Uterus (tissue), 4 donors: ENCODE results near the gene DLG1. TPM values are rescaled to one million over a fixed set of nuclear protein-coding genes. Genes with fewer than 3 reads are reported as not detected.

ENCODE experiments used
- DNase-seq, 2 donors: peaks; one replicate each; pipeline ENCODE4 v3.0.0-alpha.2; 2019 to 2020
- H3K27ac ChIP-seq, 2 donors: fragments of 200-600 bp; sonication (generic); 1 replicate in 1 of 2; 2 replicates in 1 of 2; pipeline ENCODE4 v1.5.1; 2016 to 2018
- H3K27me3 ChIP-seq, 2 donors: fragments of 200-600 bp; sonication (generic); one replicate each; pipeline ENCODE4 v1.5.1; 2018 to 2019; ENCODE audit warnings: control low read depth in 1 of 2
- H3K36me3 ChIP-seq, 2 donors: fragments of 200-600 bp; sonication (generic); one replicate each; pipeline ENCODE4 v1.5.1; 2019; ENCODE audit warnings: control low read depth in 1 of 2
- H3K4me1 ChIP-seq, 2 donors: fragments of 200-600 bp; sonication (generic); one replicate each; pipeline ENCODE4 v1.5.1; 2018 to 2019; ENCODE audit warnings: control low read depth in 1 of 2
- H3K4me3 ChIP-seq, 2 donors: fragments of 200-600 bp; sonication (generic); 1 replicate in 1 of 2; 2 replicates in 1 of 2; pipeline ENCODE4 v1.5.1; 2018 to 2019; ENCODE audit warnings: mild to moderate bottlenecking in 1 of 2
- H3K9me3 ChIP-seq, 2 donors: fragments of 200-600 bp; sonication (generic); one replicate each; pipeline ENCODE4 v1.5.1; 2019; ENCODE audit warnings: control low read depth in 1 of 2
- POLR2A ChIP-seq, 2 donors: fragments of 450-650 bp; IDR thresholded peaks; one replicate each; pipeline ENCODE4 v1.6.1; 2016; ENCODE audit warnings: antibody characterized with exemption in 2 of 2, mild to moderate bottlenecking in 1 of 2, moderate library complexity in 1 of 2
- intact Hi-C: fragments of 100-400 bp; cut with DNase I; formaldehyde crosslinking; loops from one replicate; pipeline ENCODE4 v1.15.1; 2023; ENCODE audit warnings: low total_unique reads
- microRNA-seq: library from miRNA; unstranded; fragments of <30 nt; microRNA quantifications from one replicate; pipeline ENCODE4, GENCODE V29; 2016; ENCODE audit warnings: borderline microRNAs expressed, borderline replicate concordance
- small RNA-seq: library from RNA; depleted of rRNA; stranded (forward); fragments of <200 nt; gene quantifications from one replicate; pipeline ENCODE3, GENCODE V24; 2016
- total RNA-seq, 4 donors: library from RNA; depleted of rRNA in 3 of 4; stranded (reverse); fragments of >200 nt in 3 of 4; gene quantifications; one replicate each; pipeline versions ENCODE4 v1.1.0 to v1.2.4, GENCODE V29; 2014 to 2023
- TF ChIP-seq, protein P1 (sequence below), 4 experiments: fragments of 200-600 bp in 2 of 4; fragments of 450-650 bp in 2 of 4; sonication (generic) in 2 of 4; IDR thresholded peaks; one replicate each; pipeline ENCODE4 v1.5.1; 2016 to 2019; ENCODE audit warnings: antibody characterized with exemption in 4 of 4, mild to moderate bottlenecking in 2 of 4, moderate library complexity in 1 of 4
- donor health status: DM: yes; HTN: yes; CAD: no.

The DLG1 gene
- total RNA-seq, 4 donors from 2014 or later, result 24.1 to 139 (median 82.9) TPM

- no peak overlapping the region for H3K4me3 ChIP-seq
- H3K27me3 ChIP-seq, result no peaks in the 10 kb centered on the region
- no peaks in the 10 kb centered on the region for H3K9me3 ChIP-seq
- DNase-seq, result no peak
- no peak overlapping the region for H3K27ac ChIP-seq
- H3K36me3 ChIP-seq, result no peaks in the 10 kb centered on the region
- TF ChIP-seq, protein P1, sequence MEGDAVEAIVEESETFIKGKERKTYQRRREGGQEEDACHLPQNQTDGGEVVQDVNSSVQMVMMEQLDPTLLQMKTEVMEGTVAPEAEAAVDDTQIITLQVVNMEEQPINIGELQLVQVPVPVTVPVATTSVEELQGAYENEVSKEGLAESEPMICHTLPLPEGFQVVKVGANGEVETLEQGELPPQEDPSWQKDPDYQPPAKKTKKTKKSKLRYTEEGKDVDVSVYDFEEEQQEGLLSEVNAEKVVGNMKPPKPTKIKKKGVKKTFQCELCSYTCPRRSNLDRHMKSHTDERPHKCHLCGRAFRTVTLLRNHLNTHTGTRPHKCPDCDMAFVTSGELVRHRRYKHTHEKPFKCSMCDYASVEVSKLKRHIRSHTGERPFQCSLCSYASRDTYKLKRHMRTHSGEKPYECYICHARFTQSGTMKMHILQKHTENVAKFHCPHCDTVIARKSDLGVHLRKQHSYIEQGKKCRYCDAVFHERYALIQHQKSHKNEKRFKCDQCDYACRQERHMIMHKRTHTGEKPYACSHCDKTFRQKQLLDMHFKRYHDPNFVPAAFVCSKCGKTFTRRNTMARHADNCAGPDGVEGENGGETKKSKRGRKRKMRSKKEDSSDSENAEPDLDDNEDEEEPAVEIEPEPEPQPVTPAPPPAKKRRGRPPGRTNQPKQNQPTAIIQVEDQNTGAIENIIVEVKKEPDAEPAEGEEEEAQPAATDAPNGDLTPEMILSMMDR (IDR thresholded peaks at IDR 0.05), result no peak
- no peak for TF ChIP-seq POLR2A (IDR thresholded peaks at IDR 0.05)
- H3K4me1 ChIP-seq, result no peaks in the 10 kb centered on the region
- intact Hi-C loops, result no loop called here
These were observed 302.6 kb downstream of the DLG1 start for GRCh38 chr3:196995646-196996355.

GRCh38 chr3:196995027-196995426, 303.4 kb downstream of the DLG1 start:
- Histone ChIP-seq H3K4me1 (no peaks in the 10 kb centered on the region), H3K36me3 (no peaks in the 10 kb centered on the region), H3K4me3 (no peak overlapping the region), H3K27me3 (no peaks in the 10 kb centered on the region), H3K27ac (no peak overlapping the region), H3K9me3 (no peaks in the 10 kb centered on the region)
- TF ChIP-seq POLR2A (IDR thresholded peaks at IDR 0.05), result no peak
- TF ChIP-seq, protein P1 (IDR thresholded peaks at IDR 0.05), result no peak
- DNase-seq, result no peak
- intact Hi-C loops, result no loop called here

GRCh38 chr3:196994056-196994455, 304.4 kb downstream of the DLG1 start:
- H3K4me1 ChIP-seq, result no peaks in the 10 kb centered on the region
- no peaks in the 10 kb centered on the region for H3K9me3 ChIP-seq
- no peak overlapping the region for H3K27ac ChIP-seq
- H3K27me3 ChIP-seq, result no peaks in the 10 kb centered on the region
- no peak for DNase-seq
- TF ChIP-seq, protein P1 (IDR thresholded peaks at IDR 0.05), result no peak
- TF ChIP-seq POLR2A (IDR thresholded peaks at IDR 0.05), result no peak
- intact Hi-C loops, result no loop called here
- H3K36me3 ChIP-seq, result no peaks in the 10 kb centered on the region
- no peak overlapping the region for H3K4me3 ChIP-seq

Small RNAs within 50 kb of the gene (microRNA-seq; reads per million reads assigned to microRNA genes)
- not detected for gene MIR4797

Small RNAs within 50 kb of the gene (small RNA-seq; reads per million reads assigned to genes)
- not detected for gene MIR4797
